ENCODE data around the gene TGFB1. TPM values are rescaled to one million over a fixed set of nuclear protein-coding genes. Genes with fewer than 3 reads are reported as not detected.

The TGFB1 gene
- total and polyA plus RNA-seq, 2 of the 13 experiments (the other 11 are each of a cell fraction or from before 2014, with no cell fraction given), result 4.1 to 5.4 TPM

GRCh38 chr19:41352609-41353465 lies 885 bp downstream of the TGFB1 start (continued):
- TF ChIP-seq PAWR (CRISPR knock-in tag; IDR thresholded peaks at IDR 0.05; ENCODE audit: borderline replicate concordance) (no peak), SOX6 (IDR thresholded peaks at IDR 0.05) (no peak), SOX6 (CRISPR knock-in tag; IDR thresholded peaks at IDR 0.05) (no peak), ZNF549 (CRISPR knock-in tag; IDR thresholded peaks at IDR 0.05) (no peak), ZNF160 (CRISPR knock-in tag; IDR thresholded peaks at IDR 0.05) (0 out of 2 replicates have a peak, but pooled peaks have one; percentile 30), ZNF230 (CRISPR knock-in tag; IDR thresholded peaks at IDR 0.05) (peak; percentile 48; the same call in 1 of the 2 replicates), EEA1 (CRISPR knock-in tag; IDR thresholded peaks at IDR 0.05; ENCODE audit: borderline replicate concordance) (no peak), ZNF503 (CRISPR knock-in tag; IDR thresholded peaks at IDR 0.05) (0 out of 2 replicates have a peak, but pooled peaks have one; percentile 38), ZNF501 (CRISPR knock-in tag; IDR thresholded peaks at IDR 0.05) (peak; percentile 73), ZNF280B (CRISPR knock-in tag; IDR thresholded peaks at IDR 0.05; ENCODE audit: borderline replicate concordance) (peak; percentile 38; the same call in 1 of the 2 replicates), ZNF619 (CRISPR knock-in tag; IDR thresholded peaks at IDR 0.05) (no peak), ELF3 (CRISPR knock-in tag; IDR thresholded peaks at IDR 0.05) (no peak), NRL (CRISPR knock-in tag; IDR thresholded peaks at IDR 0.05; ENCODE audit: borderline replicate concordance) (peak; percentile 67; the same call in 1 of the 2 replicates), ZNF10 (CRISPR knock-in tag; IDR thresholded peaks at IDR 0.05; ENCODE audit: borderline replicate concordance, low read depth) (no peak), NR2C2 (CRISPR knock-in tag; IDR thresholded peaks at IDR 0.05; ENCODE audit: borderline replicate concordance) (no peak), MYC (CRISPR knock-in tag; IDR thresholded peaks at IDR 0.05; ENCODE audit: borderline replicate concordance) (peak; percentile 84), HNRNPLL (IDR thresholded peaks at IDR 0.05; ENCODE audit: low read depth, low read length, poor library complexity, severe bottlenecking) (peak; percentile 46), NFRKB (IDR thresholded peaks at IDR 0.05) (no peak), ZMYM3 (CRISPR knock-in tag; IDR thresholded peaks at IDR 0.05) (peak; percentile 66), ADNP (CRISPR knock-in tag; IDR thresholded peaks at IDR 0.05) (0 out of 2 replicates have a peak, but pooled peaks have one; percentile 45), ZSCAN31 (CRISPR knock-in tag; IDR thresholded peaks at IDR 0.05; ENCODE audit: low read depth) (no peak; the same call in none of the 2 replicates), KDM2A (CRISPR knock-in tag; IDR thresholded peaks at IDR 0.05; ENCODE audit: borderline replicate concordance, low read depth) (peak; percentile 63)
- TF ChIP-seq, protein P1, sequence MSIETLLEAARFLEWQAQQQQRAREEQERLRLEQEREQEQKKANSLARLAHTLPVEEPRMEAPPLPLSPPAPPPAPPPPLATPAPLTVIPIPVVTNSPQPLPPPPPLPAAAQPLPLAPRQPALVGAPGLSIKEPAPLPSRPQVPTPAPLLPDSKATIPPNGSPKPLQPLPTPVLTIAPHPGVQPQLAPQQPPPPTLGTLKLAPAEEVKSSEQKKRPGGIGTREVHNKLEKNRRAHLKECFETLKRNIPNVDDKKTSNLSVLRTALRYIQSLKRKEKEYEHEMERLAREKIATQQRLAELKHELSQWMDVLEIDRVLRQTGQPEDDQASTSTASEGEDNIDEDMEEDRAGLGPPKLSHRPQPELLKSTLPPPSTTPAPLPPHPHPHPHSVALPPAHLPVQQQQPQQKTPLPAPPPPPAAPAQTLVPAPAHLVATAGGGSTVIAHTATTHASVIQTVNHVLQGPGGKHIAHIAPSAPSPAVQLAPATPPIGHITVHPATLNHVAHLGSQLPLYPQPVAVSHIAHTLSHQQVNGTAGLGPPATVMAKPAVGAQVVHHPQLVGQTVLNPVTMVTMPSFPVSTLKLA (IDR thresholded peaks at IDR 0.05), result no peak
- TF ChIP-seq, protein P2, sequence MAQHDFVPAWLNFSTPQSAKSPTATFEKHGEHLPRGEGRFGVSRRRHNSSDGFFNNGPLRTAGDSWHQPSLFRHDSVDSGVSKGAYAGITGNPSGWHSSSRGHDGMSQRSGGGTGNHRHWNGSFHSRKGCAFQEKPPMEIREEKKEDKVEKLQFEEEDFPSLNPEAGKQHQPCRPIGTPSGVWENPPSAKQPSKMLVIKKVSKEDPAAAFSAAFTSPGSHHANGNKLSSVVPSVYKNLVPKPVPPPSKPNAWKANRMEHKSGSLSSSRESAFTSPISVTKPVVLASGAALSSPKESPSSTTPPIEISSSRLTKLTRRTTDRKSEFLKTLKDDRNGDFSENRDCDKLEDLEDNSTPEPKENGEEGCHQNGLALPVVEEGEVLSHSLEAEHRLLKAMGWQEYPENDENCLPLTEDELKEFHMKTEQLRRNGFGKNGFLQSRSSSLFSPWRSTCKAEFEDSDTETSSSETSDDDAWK (CRISPR knock-in tag; IDR thresholded peaks at IDR 0.05), result no peak

All from HepG2 (cell line).